ENCODE results near the gene ELOVL5. TPM values are rescaled to one million over a fixed set of nuclear protein-coding genes. Genes with fewer than 3 reads are reported as not detected.

The ELOVL5 gene
- total RNA-seq, 1 donor from 2014 or later: 19.0 TPM

DNA sequence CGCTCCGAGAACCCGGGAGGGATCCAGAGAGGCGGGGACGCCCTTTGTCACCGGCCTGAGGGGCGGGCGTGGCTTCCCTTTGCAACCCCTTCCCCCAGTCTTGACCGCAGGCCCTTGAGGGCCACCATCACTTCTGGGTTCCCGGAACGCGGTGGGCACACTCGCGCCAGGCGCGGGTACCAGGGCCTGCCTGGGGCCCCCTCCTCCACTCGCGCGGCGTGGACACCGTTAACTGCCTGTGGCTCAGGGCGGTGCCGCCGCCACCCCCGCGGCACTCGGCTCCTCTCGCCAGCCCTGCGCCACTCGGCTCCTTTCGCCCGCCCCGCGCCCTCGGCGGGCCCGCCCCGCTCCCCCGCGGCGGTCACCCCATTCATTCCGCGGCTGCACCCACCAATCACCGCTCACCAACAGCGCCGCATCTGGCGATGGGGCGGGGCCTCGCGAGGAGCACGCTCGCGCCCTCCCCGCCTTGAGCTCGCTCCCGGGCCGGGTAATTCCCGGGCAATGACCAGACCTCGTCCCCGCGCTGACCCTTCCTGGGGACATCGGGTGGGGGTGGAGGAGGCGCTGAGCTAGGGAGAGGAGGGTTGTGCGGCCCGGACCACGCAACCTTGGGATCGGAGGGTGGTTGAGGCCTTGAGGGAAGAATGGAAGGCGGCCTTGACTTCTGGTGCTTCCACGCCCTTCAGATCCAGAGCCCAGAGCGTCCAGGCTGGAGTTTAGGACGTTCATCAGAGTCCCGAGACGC is 10.5 kb upstream of the ELOVL5 start:
- TF ChIP-seq CTCF (IDR thresholded peaks at IDR 0.05; ENCODE audit: borderline replicate concordance): no peak
- Histone ChIP-seq H3K36me3 (no peaks in the 10 kb centered on the region), H3K27ac (replicated peaks) (peak overlapping the region; percentile 94), H3K4me1 (peaks cover 25% of the 10 kb centered on the region), H3K27me3 (ENCODE audit: low read depth) (no peaks in the 10 kb centered on the region), H3K9me3 (replicated peaks) (no peaks in the 10 kb centered on the region), H3K4me3 (peak overlapping the region; percentile 73)
- intact Hi-C loops (cut with micrococcal nuclease): no loop called here
- peak; percentile 97 for DNase-seq

DNA sequence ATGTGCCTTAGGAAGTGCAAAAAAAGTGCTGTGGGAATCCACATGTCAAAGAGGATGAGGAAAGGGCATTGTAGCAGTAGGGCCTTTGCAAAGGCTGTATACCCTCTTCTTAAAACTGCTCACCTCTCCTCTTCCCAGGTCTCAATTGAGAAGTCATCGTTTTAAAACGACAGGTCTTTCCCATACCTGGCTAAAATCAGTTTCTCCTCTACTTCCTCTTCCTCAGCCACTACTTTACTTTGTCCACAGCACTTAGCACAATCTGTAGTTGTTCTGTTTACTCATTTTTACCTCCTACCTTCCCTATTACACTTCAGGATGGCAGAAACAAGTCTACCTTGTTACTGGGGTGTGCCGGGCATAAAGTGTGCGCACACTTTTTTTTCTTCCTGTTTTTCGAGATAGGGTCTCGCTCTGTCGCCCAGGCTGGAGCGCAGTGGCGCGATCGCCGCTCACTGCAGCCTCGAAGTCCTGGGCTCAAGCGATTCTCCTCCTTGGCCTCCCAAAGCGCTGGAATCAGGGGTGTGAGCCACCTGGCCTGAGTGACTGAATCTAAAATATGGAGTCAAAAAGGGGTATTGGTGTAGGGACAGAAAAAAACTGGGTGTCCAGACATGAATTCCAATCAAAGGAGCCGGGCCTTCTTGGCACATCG is 9.8 kb upstream of the ELOVL5 start:
- H3K27me3 ChIP-seq (ENCODE audit: low read depth): no peaks in the 10 kb centered on the region
- DNase-seq: no peak
- no peaks in the 10 kb centered on the region for H3K36me3 ChIP-seq
- H3K4me1 ChIP-seq: peaks cover 25% of the 10 kb centered on the region
- no peaks in the 10 kb centered on the region for H3K9me3 ChIP-seq (replicated peaks)
- H3K4me3 ChIP-seq: peak overlapping the region; percentile 73
- TF ChIP-seq CTCF (IDR thresholded peaks at IDR 0.05; ENCODE audit: borderline replicate concordance): no peak
- H3K27ac ChIP-seq (replicated peaks): peak overlapping the region; percentile 94
- intact Hi-C loops (cut with micrococcal nuclease): no loop called here

DNA sequence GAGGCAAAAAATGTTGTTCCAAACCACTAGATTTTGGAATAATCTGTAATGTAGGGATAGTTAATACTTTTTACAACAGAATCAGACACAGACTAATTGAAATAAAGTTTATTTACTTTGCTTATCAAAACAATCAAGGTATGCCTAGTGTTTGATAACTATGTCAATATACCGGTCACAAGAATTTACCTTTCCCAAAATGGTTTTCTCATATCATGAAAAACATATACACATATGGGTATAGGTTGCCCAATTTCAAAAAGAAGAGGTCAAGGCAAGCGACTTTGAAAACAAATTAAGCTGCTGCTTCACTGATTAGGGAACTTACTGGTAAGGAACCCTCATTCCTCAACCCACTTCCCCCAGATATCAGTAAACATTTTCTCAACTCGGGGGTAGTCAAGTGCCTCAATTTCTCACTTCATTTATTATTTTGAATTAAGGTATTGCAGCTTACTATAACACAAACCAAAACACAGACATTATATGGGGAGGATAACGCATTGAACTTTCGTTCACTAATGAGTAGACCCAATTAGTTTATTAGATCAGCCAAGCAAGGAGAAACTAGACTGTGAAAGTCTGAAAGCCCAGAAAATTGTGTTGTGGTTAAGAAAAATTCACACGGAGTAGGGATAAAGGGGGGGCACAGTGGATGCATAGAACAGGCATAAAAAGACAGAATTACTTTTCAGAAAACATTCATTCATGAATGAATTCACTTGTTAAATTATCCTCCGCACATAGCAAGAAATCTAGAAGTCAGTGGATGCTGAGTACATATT is 9.0 kb upstream of the ELOVL5 start:
- Histone ChIP-seq H3K4me3 (no peak overlapping the region), H3K4me1 (peaks cover 25% of the 10 kb centered on the region), H3K27ac (replicated peaks) (peak overlapping the region; percentile 94), H3K36me3 (no peaks in the 10 kb centered on the region), H3K9me3 (replicated peaks) (no peaks in the 10 kb centered on the region), H3K27me3 (ENCODE audit: low read depth) (no peaks in the 10 kb centered on the region)
- no peak for TF ChIP-seq CTCF (IDR thresholded peaks at IDR 0.05; ENCODE audit: borderline replicate concordance)
- no peak for DNase-seq
- intact Hi-C loops (cut with micrococcal nuclease): no loop called here

DNA sequence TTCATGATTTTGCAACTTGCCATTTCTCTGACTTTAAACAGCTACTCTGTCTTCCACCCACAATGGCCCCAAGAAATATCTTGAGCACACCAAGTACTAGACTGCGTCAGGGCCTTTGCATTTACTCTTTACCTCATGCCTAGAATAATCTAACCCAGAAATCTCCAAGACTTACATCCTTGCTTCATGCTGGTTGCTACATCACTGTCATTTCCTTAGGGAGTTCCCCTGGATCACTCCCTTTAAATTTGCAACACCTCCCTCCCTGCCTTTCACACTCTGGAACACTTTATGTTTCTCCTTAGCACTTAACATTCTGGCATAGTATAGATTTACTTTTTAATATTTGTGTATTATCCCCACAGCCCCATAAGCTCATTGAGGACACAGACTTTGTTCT is 4.9 kb upstream of the ELOVL5 start:
- DNase-seq: no peak

More for the DNA sequence above, 4.9 kb upstream of the ELOVL5 start:
- no peaks in the 10 kb centered on the region for H3K9me3 ChIP-seq (replicated peaks)
- H3K4me1 ChIP-seq: peaks cover 7% of the 10 kb centered on the region
- no peak overlapping the region for H3K27ac ChIP-seq (replicated peaks)
- H3K27me3 ChIP-seq (ENCODE audit: low read depth): no peaks in the 10 kb centered on the region
- H3K4me3 ChIP-seq: no peak overlapping the region
- H3K36me3 ChIP-seq: no peaks in the 10 kb centered on the region
- no peak for TF ChIP-seq CTCF (IDR thresholded peaks at IDR 0.05; ENCODE audit: borderline replicate concordance)
- intact Hi-C loops (cut with micrococcal nuclease): no loop called here
